LNCAP (cell line): ENCODE data around the gene FGFR2.

Experiments used
- TF ChIP-seq, protein P1 (sequence below): fragments of 450-650 bp; IDR thresholded peaks from 2 replicates; pipeline ENCODE4 v1.5.1; 2017; ENCODE audit warnings: mild to moderate bottlenecking

FGFR2 gene

DNA sequence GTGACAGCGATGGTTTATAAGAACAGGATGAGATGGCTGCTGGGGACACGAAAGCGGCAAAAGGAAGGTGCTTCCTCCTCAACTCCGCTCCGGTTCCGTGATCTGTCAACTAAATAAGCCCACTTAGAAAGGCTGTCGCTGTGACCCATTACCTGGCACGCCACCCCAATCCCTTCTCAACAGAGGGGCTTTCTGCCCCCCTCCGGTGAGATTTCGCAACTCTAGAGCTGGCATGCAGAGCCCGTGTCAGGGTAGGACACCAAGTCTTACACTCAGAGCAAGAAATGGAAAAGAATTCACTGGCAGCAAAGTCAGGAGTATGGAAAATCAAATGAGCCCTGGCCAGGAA lies 66.4 kb downstream of the FGFR2 start:
- TF ChIP-seq, protein P1, sequence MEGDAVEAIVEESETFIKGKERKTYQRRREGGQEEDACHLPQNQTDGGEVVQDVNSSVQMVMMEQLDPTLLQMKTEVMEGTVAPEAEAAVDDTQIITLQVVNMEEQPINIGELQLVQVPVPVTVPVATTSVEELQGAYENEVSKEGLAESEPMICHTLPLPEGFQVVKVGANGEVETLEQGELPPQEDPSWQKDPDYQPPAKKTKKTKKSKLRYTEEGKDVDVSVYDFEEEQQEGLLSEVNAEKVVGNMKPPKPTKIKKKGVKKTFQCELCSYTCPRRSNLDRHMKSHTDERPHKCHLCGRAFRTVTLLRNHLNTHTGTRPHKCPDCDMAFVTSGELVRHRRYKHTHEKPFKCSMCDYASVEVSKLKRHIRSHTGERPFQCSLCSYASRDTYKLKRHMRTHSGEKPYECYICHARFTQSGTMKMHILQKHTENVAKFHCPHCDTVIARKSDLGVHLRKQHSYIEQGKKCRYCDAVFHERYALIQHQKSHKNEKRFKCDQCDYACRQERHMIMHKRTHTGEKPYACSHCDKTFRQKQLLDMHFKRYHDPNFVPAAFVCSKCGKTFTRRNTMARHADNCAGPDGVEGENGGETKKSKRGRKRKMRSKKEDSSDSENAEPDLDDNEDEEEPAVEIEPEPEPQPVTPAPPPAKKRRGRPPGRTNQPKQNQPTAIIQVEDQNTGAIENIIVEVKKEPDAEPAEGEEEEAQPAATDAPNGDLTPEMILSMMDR: no peak

DNA sequence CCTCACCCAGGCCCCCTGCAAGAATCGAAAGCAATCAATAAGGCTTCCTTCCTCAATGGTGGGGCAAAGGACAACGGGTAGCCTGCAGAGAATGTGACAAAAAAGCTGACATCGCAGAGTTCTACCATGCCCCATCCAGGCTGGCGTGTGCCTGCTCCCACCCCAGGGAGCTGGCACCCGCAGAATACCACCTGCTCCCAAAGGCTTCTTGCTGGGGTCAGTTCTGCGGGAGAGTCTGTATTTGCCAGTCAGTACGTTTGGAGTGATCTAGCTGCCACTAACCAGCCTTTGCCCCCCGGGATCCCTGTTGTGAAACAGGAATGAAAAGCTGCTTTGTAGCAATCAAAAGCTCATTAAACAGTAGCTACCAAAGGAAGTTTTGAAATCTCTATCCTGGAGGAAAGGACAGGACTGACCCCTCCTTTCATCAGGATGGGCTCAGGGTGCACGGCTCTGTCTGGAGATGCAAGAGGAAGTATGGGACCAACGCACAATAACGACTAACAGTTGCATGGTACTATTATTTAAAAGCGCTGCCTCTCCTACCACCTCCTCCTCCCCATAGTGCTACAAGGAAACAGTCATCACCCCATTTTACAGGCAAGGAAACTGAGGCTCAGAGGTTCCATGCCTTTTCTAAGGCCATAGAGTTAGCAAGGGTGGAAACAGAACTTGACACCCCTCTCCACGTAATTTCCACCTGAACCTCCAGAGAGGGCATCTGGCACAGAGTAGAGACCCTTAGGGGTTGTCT lies 67.0 kb downstream of the FGFR2 start:
- TF ChIP-seq, protein P1: no peak

DNA sequence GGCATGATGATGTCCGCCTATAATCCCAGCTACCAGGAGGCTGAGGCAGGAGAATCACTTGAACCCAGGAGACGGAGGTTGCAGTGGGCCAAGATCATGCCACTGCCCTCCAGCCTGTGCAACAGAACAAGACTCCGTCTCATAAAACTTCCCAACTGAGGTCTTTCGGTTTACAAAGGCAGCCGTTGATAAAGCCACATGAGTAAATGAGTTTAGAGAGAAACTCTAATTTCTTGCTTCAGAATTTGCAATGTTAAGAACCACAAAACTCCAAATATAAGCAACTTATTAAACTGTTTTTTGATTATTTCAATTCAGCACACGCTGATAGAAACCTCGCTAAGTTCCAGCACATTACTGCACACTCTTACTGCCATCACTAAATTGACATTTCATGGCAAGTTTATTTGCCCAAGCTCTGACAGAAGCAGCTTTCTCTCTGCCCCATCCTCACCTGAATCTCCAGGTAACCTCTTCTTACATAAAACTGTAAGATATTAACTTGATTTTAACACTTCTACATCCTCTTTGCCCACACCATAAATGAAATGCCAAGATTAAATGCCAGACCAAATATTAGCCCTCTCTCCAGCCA lies 67.7 kb downstream of the FGFR2 start:
- TF ChIP-seq, protein P1: no peak

DNA sequence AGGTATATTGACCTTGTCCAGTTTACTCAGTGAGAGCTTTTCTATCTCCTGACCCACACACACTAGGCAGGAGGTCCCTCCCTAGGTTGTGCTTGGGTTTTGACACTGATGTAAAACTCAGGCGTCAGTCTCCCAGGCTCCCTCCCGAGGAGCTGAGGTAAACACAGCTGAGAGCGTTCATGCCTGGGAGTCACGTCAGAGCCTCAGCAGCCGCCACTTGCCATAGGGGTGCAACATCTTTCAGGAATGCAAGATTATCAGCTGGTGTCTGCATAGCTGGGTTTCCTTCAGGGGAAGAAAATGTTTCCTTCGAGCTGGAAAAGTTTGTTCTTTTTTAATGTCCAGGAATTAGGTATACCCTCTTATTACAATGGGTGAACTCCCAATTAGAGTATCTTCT lies 70.6 kb downstream of the FGFR2 start:
- TF ChIP-seq, protein P1: no peak

DNA sequence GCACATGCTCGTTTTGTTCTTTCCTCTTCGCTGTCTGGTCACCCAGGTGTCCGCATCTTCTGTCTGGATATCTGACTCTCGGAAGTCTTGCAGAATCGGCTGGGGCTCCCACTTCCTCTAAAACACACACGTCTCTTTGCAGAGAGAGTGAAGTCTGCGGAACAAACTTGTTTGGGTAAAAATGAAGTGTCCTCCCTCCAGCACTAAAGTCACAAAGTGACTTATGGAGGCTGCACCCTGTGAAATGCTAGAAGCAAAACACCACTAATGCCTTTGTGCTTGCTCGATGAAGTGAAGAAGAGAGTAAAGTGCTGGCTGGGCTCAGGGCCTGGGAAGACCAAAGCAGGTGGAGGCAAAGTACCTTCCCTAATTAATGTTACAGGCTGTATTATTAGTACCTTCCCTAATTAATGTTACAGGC lies 71.4 kb downstream of the FGFR2 start:
- TF ChIP-seq, protein P1: no peak

DNA sequence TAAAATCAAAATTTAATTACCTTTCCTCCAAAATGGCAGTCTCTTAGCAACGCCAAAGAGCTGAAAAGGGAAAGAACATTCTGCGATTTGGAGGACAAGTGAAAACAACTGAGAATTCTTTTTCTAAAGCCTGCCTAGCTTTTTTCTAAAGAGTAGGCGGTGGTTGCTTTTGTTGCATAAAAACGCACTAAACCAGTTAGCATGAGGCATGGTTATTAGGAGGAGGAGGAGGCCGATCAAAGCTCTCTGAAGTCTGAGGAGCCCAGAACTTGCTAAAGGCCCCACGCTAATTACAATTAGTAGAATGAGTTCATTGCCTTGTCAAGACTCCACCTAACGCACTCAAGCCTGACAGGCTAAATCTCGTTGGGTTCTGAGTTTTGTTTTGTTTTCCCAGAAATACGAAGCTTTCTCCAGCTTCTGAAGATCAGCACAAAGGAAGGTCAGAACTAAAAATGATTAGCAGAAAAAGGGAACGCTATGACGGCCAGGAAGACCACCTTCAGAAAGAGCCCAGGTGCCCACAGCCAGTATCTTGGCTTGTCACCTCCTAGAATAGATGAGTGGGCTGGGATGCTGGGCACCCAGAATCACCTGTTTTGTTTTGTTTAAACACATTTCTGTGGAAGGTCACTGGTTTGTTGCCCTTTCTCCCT lies 72.0 kb downstream of the FGFR2 start:
- TF ChIP-seq, protein P1: no peak

DNA sequence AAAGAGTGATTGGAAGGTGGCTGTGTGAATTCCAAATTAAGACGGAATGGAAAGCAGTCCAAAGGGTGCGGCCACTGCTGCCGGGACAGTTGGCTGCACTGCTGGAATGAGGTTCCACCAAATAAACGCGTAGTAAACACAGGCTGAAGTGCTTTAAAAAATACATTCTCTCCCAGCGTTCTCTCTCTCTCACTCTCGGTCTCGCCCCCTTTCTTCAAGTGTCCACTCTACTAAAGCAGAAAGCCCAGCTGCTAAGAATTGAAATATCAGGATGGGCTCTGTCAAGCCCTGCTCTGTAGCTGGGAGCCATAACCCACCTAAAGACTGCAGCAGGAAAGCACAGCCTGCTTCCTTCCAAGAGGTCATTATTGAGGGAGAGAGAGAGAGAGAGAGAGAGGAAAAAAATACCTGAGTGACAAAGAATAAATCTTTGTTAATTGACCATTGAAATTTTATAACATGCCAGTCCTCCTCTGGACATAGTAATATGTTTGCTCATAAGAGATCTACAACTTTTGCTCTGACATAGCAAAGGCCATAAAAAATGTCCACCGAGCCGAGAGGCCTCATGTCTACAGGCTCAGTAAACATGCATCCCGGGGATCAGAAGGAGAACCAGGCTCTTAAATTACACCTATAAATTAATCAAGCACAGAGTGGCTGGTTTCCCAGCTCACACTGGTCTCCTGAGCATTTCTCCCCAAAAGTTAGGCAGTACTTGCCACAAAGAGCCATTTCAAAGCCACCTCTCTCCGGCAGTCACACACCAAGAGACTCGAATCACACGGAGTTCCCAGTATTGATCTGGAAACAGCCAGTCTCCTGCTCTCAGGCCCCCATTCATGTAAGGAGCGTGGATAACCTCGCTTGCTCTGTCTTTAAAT lies 72.8 kb downstream of the FGFR2 start:
- TF ChIP-seq, protein P1: no peak
